H1 (cell line): ENCODE measurements around the gene HACD1. TPM values are rescaled to one million over a fixed set of nuclear protein-coding genes. Genes with fewer than 3 reads are reported as not detected.

Source experiments
- CTCF ChIA-PET: fragments of 300-600 bp; sonication (Branson Sonifier 250); formaldehyde crosslinking; loops from one replicate; lab custom pipeline; 2021; ENCODE audit not compliant: partially characterized antibody; lab: Charles Lee
- POLR2A ChIA-PET: fragments of 300-600 bp; sonication (Branson Sonifier 250); formaldehyde crosslinking; loops from one replicate; lab custom pipeline; 2021; ENCODE audit warnings: inconsistent platforms; ENCODE audit not compliant: partially characterized antibody; lab: Charles Lee
- DNase-seq, 2 experiments: peaks; one replicate each; pipeline versions ENCODE4 v3.0.0 to v3.0.0-alpha.2; 2010 to 2022; ENCODE audit warnings: low spot score in 2 of 2, low read depth in 1 of 2, mixed read lengths in 1 of 2
- FAIRE-seq: peaks from 2 replicates; lab custom pipeline; 2011; peaks lifted over from hg19 to GRCh38; lab: Jason Lieb, UNC
- H2AFZ ChIP-seq: 2 replicates; pipeline ENCODE4 v1.8.1; 2012; ENCODE audit warnings: low read length, inconsistent platforms
- H2AK5ac ChIP-seq: 2 replicates; pipeline ENCODE4 v1.6.1; 2013; ENCODE audit warnings: low read depth, low read length
- H2BK120ac ChIP-seq: replicated peaks from 2 replicates; pipeline ENCODE3; 2013; ENCODE audit warnings: low read depth, low read length, inconsistent platforms
- H2BK12ac ChIP-seq: 2 replicates; pipeline ENCODE4 v1.6.1; 2013; ENCODE audit warnings: low read depth, low read length
- H2BK15ac ChIP-seq: 2 replicates; pipeline ENCODE4 v1.6.1; 2013; ENCODE audit warnings: low read length
- H2BK20ac ChIP-seq: 2 replicates; pipeline ENCODE4 v1.6.1; 2013; ENCODE audit warnings: low read length
- H2BK5ac ChIP-seq: 2 replicates; pipeline ENCODE4 v1.6.1; 2013; ENCODE audit warnings: low read depth, low read length
- H3K14ac ChIP-seq: 2 replicates; pipeline ENCODE4 v1.6.1; 2013; ENCODE audit warnings: inconsistent platforms; ENCODE audit not compliant: insufficient read length
- H3K18ac ChIP-seq: 2 replicates; pipeline ENCODE4 v1.6.1; 2013; ENCODE audit warnings: low read length; ENCODE audit errors: extremely low read depth
- H3K23ac ChIP-seq: 2 replicates; pipeline ENCODE4 v1.6.1; 2013; ENCODE audit warnings: inconsistent platforms; ENCODE audit not compliant: insufficient read length
- H3K23me2 ChIP-seq: 2 replicates; pipeline ENCODE4 v1.6.1; 2013; ENCODE audit warnings: low read depth, low read length
- H3K27ac ChIP-seq: 2 replicates; pipeline ENCODE4 v1.6.1; 2011; ENCODE audit warnings: low read depth, low read length, inconsistent platforms
- H3K27me3 ChIP-seq, 4 experiments: replicated peaks in 1 of 4; 1 replicate in 1 of 4; 2 replicates in 3 of 4; pipeline versions ENCODE4 v1.6.1 to v1.8.1; 2011 to 2013; ENCODE audit warnings: low read length in 3 of 4, mild to moderate bottlenecking in 3 of 4, inconsistent platforms in 2 of 4, mixed read lengths in 2 of 4, moderate library complexity in 1 of 4; ENCODE audit not compliant: control insufficient read depth in 3 of 4, insufficient read depth in 3 of 4; ENCODE audit errors: extremely low read depth in 1 of 4
- H3K36me3 ChIP-seq, 4 experiments: 2 replicates each; pipeline versions ENCODE4 v1.6.1 to v1.8.1; 2011 to 2013; ENCODE audit warnings: mild to moderate bottlenecking in 4 of 4, low read length in 3 of 4, moderate library complexity in 2 of 4, control low read depth in 1 of 4, inconsistent platforms in 1 of 4; ENCODE audit not compliant: insufficient read depth in 4 of 4, control insufficient read depth in 2 of 4
- H3K4ac ChIP-seq: replicated peaks from 2 replicates; pipeline ENCODE3; 2013; ENCODE audit warnings: low read length, low read depth, mixed read lengths, inconsistent platforms; ENCODE audit not compliant: insufficient read length
- H3K4me1 ChIP-seq, 4 experiments: replicated peaks in 1 of 4; 1 replicate in 1 of 4; 2 replicates in 3 of 4; pipeline versions ENCODE4 v1.6.1 to v1.8.1; 2011 to 2013; ENCODE audit warnings: low read length in 3 of 4, inconsistent platforms in 2 of 4, mixed read lengths in 1 of 4; ENCODE audit not compliant: insufficient read depth in 4 of 4, control insufficient read depth in 3 of 4
- H3K4me2 ChIP-seq, 2 experiments: 2 replicates each; pipeline versions ENCODE4 v1.6.1 to v1.8.1; 2011 to 2013; ENCODE audit warnings: low read depth in 2 of 2, low read length in 2 of 2, control low read depth in 1 of 2, inconsistent platforms in 1 of 2, mild to moderate bottlenecking in 1 of 2; ENCODE audit not compliant: insufficient read depth in 1 of 2
- H3K4me3 ChIP-seq, 4 experiments: fragments of 200-600, 300-600 bp in 1 of 4; sonication (generic), shearing (Covaris generic), sonication (Bioruptor Twin) in 1 of 4; 2 replicates each; pipeline versions ENCODE4 v1.5.1 to v1.8.1; 2011 to 2016; ENCODE audit warnings: low read length in 4 of 4, low read depth in 3 of 4, control low read depth in 2 of 4, inconsistent platforms in 2 of 4, mild to moderate bottlenecking in 2 of 4, mixed read lengths in 1 of 4, moderate library complexity in 1 of 4; ENCODE audit not compliant: insufficient read depth in 2 of 4; ENCODE audit errors: extremely low read depth in 1 of 4
- H3K56ac ChIP-seq: replicated peaks from 2 replicates; pipeline ENCODE3; 2013; ENCODE audit warnings: low read depth, mild to moderate bottlenecking, mixed read lengths, low read length, inconsistent platforms; ENCODE audit not compliant: insufficient read length
- H3K79me1 ChIP-seq: 2 replicates; pipeline ENCODE4 v1.6.1; 2013; ENCODE audit warnings: low read depth, low read length, control low read depth
- H3K79me2 ChIP-seq, 2 experiments: 2 replicates each; pipeline versions ENCODE4 v1.6.1 to v1.8.1; 2012 to 2013; ENCODE audit warnings: low read length in 2 of 2, mild to moderate bottlenecking in 2 of 2, inconsistent platforms in 1 of 2; ENCODE audit not compliant: insufficient read depth in 2 of 2, control insufficient read depth in 1 of 2
- H3K9ac ChIP-seq, 4 experiments: replicated peaks in 1 of 4; 1 replicate in 1 of 4; 2 replicates in 3 of 4; pipeline versions ENCODE4 v1.6.1 to v1.8.1; 2011 to 2013; ENCODE audit warnings: low read depth in 3 of 4, low read length in 3 of 4, control low read depth in 2 of 4, mild to moderate bottlenecking in 2 of 4, moderate library complexity in 2 of 4, inconsistent platforms in 1 of 4; ENCODE audit errors: extremely low read depth in 1 of 4
- H3K9me3 ChIP-seq, 2 experiments: 2 replicates each; pipeline versions ENCODE4 v1.6.1 to v1.8.1; 2012 to 2013; ENCODE audit warnings: mild to moderate bottlenecking in 2 of 2, moderate library complexity in 2 of 2, control low read depth in 1 of 2, inconsistent platforms in 1 of 2, low read depth in 1 of 2, low read length in 1 of 2, mixed read lengths in 1 of 2; ENCODE audit not compliant: insufficient read depth in 2 of 2
- H4K20me1 ChIP-seq, 2 experiments: replicated peaks in 1 of 2; 2 replicates each; pipeline versions ENCODE3 to v1.8.1; 2011 to 2013; ENCODE audit warnings: inconsistent platforms in 2 of 2, low read length in 2 of 2, mild to moderate bottlenecking in 1 of 2; ENCODE audit not compliant: insufficient read depth in 2 of 2, control insufficient read depth in 1 of 2
- H4K5ac ChIP-seq: 2 replicates; pipeline ENCODE4 v1.6.1; 2013; ENCODE audit warnings: low read length, low read depth, mixed read lengths, inconsistent platforms; ENCODE audit not compliant: insufficient read length
- H4K8ac ChIP-seq: 2 replicates; pipeline ENCODE4 v1.8.0; 2013; ENCODE audit warnings: mild to moderate bottlenecking, moderate library complexity, low read length, inconsistent platforms; ENCODE audit not compliant: insufficient read depth; ENCODE audit errors: extremely low read depth
- H4K91ac ChIP-seq: replicated peaks from 2 replicates; pipeline ENCODE3; 2013; ENCODE audit warnings: low read length, mixed read lengths, inconsistent platforms; ENCODE audit not compliant: insufficient read length
- GTF2F1 ChIP-seq: IDR thresholded peaks from 2 replicates; pipeline ENCODE4 v1.6.1; 2012; ENCODE audit warnings: low read depth, low read length, improper control_type of control experiment, borderline replicate concordance
- WGBS, 2 experiments: shearing (Covaris generic) in 1 of 2; methylation state at CpG; one replicate each; pipeline versions ENCODE4 v1.1.6 to v1.1.7; 2013 to 2015; ENCODE audit warnings: low lambda C conversion rate in 2 of 2, mixed read lengths in 2 of 2, inconsistent platforms in 1 of 2, low coverage in 1 of 2, missing lambda C conversion rate in 1 of 2; ENCODE audit not compliant: insufficient replicate concordance in 2 of 2, insufficient coverage in 1 of 2, insufficient read length in 1 of 2; ENCODE audit errors: extremely low coverage in 1 of 2, missing lambda C conversion rate in 1 of 2; 5-methylcytosine and 5-hydroxymethylcytosine counted together
- polyA plus RNA-seq, 7 experiments: library from polyadenylated mRNA; depleted of rRNA in 3 of 7; stranded (reverse) in 5 of 7; unstranded in 2 of 7; fragments of >200 nt in 5 of 7; fragments of 200-250 nt in 2 of 7; gene quantifications; 1 replicate in 5 of 7; 2 replicates in 1 of 7; 4 replicates in 1 of 7; pipeline versions ENCODE4 v1.2.1 to v1.2.3, GENCODE V29; 2011 to 2013; ENCODE audit warnings: missing spikeins in 2 of 7, mixed read lengths in 2 of 7
- total RNA-seq: library from RNA; stranded (reverse); fragmentation: NEBNext Ultra II Directional; extraction: Animal tissue kit (Norgen Biotek cat#: 25700); gene quantifications from 2 replicates; pipeline ENCODE4 v1.2.1, GENCODE V29; 2021

The HACD1 gene
- total and polyA plus RNA-seq, 2 of the 8 experiments (the other 6 are each of a cell fraction or from before 2014, with no cell fraction given) = 18.7 to 30.8 TPM

DNA sequence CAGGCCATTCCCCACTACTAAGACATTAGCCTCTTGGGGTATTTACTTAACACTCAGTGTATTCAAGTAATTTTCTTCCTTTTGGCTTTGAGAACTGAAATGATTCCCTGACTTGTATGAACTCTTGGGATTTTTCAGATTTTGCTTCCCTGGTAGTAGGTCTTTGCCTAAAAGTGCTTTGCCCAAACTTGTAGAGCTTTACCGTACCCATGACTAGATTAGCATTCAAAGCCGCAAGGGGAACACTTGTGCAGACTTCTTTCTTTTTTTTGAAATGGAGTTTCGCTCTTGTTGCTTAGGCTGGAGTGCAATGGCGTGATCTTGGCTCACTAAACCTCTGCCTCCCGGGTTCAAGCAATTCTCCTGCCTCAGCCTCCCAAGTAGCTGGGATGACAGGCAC lies 20.7 kb upstream of the HACD1 start:
- Histone ChIP-seq H3K9me3 (no peaks in the 10 kb centered on the region), H4K91ac (no peak overlapping the region), H2BK5ac (no peak overlapping the region), H3K9ac (no peak overlapping the region), H2AK5ac (no peak overlapping the region), H4K20me1 (no peaks in the 10 kb centered on the region), H3K79me1 (no peaks in the 10 kb centered on the region), H2BK15ac (no peak overlapping the region), H4K8ac (no peak overlapping the region), H3K27ac (no peak overlapping the region), H3K56ac (no peak overlapping the region), H3K27me3 (no peaks in the 10 kb centered on the region), H3K4me1 (no peaks in the 10 kb centered on the region), H3K23me2 (no peaks in the 10 kb centered on the region), H2BK20ac (no peak overlapping the region), H3K36me3 (no peaks in the 10 kb centered on the region), H3K4me2 (no peak overlapping the region), H2AFZ (no peak overlapping the region), H2BK12ac (no peak overlapping the region), H3K4ac (no peak overlapping the region), H3K18ac (no peak overlapping the region), H3K4me3 (no peak overlapping the region), H3K14ac (no peak overlapping the region), H3K23ac (no peak overlapping the region), H4K5ac (no peak overlapping the region), H3K79me2 (peaks cover 0 to 13% of the 10 kb centered on the region in 2 experiments; a peak in 3 of 4 replicates), H2BK120ac (no peak overlapping the region)
- TF ChIP-seq GTF2F1 = no peak
- WGBS, 2 experiments = 88% methylated on average over 5 of the region's 5 CpGs; no CpG with 5 or more reads in 1 of the 2 experiments
- ChIA-PET CTCF (interaction anchor here (0.7 to 1.0 kb wide), 2 partner anchors 32 to 104 kb away, joined by 3 read pairs; no protein-coding TSS in a partner anchor), POLR2A (no interaction called here)
- no peak for DNase-seq
- FAIRE-seq = no peak
